Neural progenitor cell (in vitro differentiated cells): ENCODE data around the gene POLR2J.
"Not testable (repeated sequence)": the region's sequence is repeated elsewhere in the genome, so short reads cannot be mapped to it uniquely, and the experiment has no call there.

Source experiments
- CTCF ChIP-seq: fragments of 200-600 bp; sonication (generic); IDR thresholded peaks from 2 replicates; pipeline ENCODE4 v1.5.1; 2017; ENCODE audit warnings: antibody characterized with exemption, mild to moderate bottlenecking
- EZH2 ChIP-seq: fragments of 200-600 bp; sonication (generic); IDR thresholded peaks from 2 replicates; pipeline ENCODE4 v1.6.1; 2017; ENCODE audit warnings: antibody characterized with exemption, mild to moderate bottlenecking, moderate library complexity
- EZH2phosphoT487 ChIP-seq: fragments of 200-600 bp; sonication (generic); IDR thresholded peaks from 2 replicates; pipeline ENCODE4 v1.6.1; 2017; ENCODE audit warnings: antibody characterized with exemption

GRCh38 chr7:102493220-102493935, 14.7 kb upstream of the POLR2J start:
- not testable (repeated sequence) for TF ChIP-seq CTCF, EZH2, EZH2phosphoT487
